D721Med (cell line): ENCODE data around the gene ZNF710.

Experiments
- DNase-seq: peaks from one replicate; pipeline ENCODE4 v3.0.0; 2011; ENCODE audit warnings: low spot score; ENCODE audit not compliant: insufficient read length
- FAIRE-seq: peaks from 2 replicates; lab custom pipeline; 2011; peaks lifted over from hg19 to GRCh38; lab: Jason Lieb, UNC
- TF ChIP-seq, protein P1 (sequence below): IDR thresholded peaks from 2 replicates; pipeline ENCODE4 v1.5.1; 2012; ENCODE audit warnings: mild to moderate bottlenecking, control low read depth; ENCODE audit not compliant: insufficient read depth; ENCODE audit errors: missing control alignments

The ZNF710 gene

GRCh38 chr15:90040618-90041017 lies 39.5 kb downstream of the ZNF710 start:
- TF ChIP-seq, protein P1, sequence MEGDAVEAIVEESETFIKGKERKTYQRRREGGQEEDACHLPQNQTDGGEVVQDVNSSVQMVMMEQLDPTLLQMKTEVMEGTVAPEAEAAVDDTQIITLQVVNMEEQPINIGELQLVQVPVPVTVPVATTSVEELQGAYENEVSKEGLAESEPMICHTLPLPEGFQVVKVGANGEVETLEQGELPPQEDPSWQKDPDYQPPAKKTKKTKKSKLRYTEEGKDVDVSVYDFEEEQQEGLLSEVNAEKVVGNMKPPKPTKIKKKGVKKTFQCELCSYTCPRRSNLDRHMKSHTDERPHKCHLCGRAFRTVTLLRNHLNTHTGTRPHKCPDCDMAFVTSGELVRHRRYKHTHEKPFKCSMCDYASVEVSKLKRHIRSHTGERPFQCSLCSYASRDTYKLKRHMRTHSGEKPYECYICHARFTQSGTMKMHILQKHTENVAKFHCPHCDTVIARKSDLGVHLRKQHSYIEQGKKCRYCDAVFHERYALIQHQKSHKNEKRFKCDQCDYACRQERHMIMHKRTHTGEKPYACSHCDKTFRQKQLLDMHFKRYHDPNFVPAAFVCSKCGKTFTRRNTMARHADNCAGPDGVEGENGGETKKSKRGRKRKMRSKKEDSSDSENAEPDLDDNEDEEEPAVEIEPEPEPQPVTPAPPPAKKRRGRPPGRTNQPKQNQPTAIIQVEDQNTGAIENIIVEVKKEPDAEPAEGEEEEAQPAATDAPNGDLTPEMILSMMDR: no peak
- DNase-seq: no peak
- FAIRE-seq: no peak

DNA sequence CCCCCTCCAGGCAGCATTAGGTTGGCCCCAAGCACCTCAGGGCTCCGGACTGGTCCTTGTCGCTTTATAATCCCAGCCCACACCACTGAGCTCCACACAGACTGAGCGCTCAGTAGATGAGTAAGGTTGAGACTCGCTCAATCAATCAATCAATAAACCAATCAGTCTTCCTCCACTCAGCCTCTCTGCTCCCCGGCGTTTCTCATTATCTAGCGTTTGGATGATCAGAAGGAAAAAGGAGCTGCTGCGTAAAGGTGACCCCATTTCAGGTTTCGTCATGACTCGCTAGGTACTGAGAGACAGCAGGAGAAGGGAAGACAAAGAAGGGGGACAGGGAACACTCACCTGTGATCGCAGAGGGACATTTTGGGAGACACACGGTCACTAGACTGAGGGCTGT lies 41.2 kb downstream of the ZNF710 start:
- DNase-seq: no peak
- FAIRE-seq: no peak
- TF ChIP-seq, protein P1: no peak

DNA sequence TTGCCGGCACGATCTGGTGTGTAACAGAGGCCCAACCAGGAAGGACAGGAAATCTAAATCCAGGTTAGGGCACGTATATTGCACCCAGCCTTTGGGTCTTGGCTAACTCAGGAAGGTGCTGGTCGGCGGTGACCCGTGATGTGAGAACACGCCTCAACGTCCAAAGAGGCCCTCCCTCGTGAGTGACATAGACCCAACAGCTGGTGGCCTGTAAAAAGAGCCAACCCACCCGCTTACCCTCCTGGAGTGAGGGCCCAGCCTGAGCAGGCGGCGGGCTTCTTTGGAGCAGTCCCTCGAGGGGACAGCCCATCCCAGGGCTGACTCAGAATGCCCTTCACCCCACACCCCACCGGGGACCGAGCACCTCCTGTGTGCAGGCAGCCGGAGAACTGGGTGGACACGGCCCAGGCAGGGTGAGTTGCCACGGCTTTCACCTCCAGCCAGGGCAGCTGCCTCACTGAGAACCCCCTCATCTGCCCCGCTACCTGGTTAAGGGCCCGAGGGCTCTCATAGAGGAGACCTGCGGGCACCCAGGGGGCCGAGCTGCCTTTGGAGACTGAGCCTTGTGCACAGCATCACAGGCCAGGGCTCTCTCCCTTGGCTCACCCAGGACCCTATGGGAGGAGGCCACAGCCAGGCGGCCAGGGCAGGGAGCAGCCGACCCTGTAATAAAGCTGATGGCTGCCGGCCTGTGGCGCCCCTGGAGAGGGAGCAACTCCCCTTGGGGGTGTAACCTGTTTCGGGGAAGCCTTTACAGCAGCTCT lies 41.8 kb downstream of the ZNF710 start:
- DNase-seq: no peak
- TF ChIP-seq, protein P1: no peak
- FAIRE-seq: no peak

DNA sequence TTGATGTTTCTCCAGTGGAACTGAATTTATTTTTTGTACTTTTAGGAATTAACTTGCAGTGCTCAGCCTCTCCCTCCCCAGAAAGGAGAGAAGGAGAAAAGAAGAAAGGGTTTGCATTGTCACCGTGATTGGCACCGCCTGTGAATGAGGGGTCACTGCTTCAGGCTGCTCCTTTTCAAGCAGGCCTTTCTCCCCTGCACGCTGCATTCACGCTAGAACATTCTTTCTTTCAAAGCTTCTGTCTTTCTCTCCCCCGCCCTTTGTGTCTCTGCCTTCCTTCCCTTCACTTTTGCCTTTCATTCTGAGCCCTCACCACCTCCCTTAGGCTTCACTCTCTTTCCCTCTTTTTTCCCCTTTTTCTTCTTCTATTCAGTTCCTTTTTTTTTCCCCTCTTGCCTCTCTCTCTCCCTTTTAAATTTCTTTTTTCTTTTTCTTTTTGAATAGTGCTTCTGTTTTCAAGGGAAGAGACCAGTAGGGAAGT lies 42.4 kb downstream of the ZNF710 start:
- FAIRE-seq (no peak), DNase-seq (no peak)
- TF ChIP-seq, protein P1: no peak

DNA sequence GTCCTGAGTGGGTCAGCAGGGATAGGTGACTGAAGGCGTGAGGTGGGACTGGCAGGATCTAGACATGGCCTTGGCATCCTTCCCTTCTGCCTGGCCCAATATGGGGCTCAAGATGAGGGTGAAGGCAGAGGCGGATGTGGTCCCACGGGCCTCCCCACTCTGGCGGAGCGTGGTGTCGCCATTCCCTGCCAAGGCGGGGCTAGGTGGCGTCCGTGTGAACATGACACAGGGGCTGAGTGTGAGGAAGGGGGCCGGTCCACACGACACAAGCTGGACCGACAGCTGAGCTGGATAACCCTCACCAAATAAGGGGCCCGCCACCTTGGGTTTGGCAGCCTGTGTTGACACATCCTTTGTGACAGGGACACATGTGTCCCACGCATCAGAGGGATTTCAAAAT lies 43.1 kb downstream of the ZNF710 start:
- FAIRE-seq (no peak), DNase-seq (no peak)
- TF ChIP-seq, protein P1: no peak

- TF ChIP-seq, protein P1: no peak
- DNase-seq (no peak), FAIRE-seq (no peak)
Observed at GRCh38 chr15:90044916-90045371, 43.8 kb downstream of the ZNF710 start.

DNA sequence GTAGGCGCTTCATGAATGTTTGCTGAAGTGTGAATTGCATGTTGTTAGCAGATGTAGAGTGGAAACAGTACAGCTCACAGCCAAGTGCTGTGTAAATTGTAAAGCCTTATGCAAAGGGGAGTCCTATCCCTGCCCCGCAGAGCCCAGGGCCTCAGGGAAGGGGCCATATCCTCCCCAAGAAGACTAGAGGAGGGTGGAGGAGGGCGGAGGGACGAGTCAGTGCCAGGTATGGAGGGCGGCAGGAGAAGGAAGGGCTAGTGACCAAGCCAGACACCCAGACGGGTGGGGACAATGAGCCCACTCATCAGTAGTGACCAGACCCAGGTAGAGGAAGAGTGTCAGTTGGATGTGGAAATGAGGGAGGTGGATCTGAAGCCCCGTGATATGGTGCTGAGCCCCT lies 45.2 kb downstream of the ZNF710 start:
- TF ChIP-seq, protein P1: no peak
- FAIRE-seq (no peak), DNase-seq (no peak)
